Kasumi-1 (cell line): Measurements from ENCODE around the gene MCRIP1.
"Not testable (repeated sequence)": the region's sequence is repeated elsewhere in the genome, so short reads cannot be mapped to it uniquely, and the experiment has no call there.

Source experiments
- DNase-seq, 2 experiments: peaks; one replicate each; lab custom pipeline; 2025; lab: John Stamatoyannopoulos, UW

The MCRIP1 gene

DNA sequence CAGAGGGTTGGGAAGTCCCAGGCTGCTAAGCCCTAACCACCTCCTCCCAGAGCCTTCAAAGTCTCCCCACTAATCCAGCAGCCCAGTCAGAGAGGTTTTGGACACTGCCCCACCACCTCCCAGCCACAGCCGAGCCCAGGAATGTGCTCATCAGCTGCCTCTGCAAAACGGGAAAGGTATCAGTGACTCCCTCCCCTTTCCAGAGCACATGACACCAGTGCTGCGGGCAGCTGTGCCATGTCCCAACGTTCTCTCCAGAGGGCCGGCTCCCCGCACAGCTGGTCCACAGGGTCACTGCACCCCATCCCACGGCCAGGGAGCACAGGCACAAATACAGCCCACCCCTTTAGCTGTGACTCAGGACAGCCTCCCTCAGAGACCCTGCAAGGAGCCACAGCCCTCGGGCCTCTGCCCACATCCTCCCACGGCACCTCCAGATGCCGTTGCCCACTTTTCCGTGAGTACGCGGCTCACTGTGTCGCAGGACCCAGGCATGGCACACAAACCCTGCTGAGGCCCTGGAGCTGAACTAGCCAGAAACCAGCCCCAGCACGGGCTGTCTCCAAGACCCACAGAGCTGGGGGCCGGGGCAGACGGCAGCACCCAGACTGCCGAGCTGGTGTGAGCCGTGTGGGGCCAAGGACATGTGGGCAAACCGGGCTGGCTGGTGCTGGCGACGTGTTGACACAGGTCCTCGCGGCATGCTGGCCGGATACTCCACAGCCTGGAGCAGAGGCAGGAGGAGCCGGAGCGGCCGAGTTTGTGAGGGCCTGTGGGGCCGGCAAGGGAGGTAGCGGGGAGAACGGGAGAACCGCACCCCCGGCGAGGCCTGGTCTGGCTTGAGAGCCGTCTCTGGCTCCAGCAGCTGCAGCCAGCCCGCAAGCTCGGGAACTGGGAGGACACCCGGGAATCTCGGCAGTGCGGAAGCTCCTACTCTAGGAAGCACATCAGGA, 8.0 kb upstream of the MCRIP1 start:
- DNase-seq: no peak

DNA sequence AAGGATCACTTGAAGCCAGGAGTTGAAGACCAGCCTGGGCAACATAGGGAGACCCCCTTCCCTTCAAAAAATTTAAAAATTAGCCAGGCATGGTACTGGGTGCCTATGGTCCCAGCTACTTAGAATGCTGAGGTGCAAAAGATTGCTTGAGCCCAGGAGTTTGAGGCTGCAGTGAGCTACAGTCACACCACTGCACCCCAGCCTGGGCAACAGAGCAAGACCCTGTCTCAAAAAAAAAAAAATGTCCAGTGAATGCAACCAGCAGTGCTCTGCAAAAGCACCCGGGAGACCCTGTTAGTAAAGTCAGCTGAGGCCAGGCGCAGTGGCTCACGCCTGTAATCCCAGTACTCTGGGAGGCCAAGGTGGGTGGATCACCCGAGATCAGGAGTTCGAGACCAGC, 7.0 kb upstream of the MCRIP1 start:
- DNase-seq: not testable (repeated sequence)

DNA sequence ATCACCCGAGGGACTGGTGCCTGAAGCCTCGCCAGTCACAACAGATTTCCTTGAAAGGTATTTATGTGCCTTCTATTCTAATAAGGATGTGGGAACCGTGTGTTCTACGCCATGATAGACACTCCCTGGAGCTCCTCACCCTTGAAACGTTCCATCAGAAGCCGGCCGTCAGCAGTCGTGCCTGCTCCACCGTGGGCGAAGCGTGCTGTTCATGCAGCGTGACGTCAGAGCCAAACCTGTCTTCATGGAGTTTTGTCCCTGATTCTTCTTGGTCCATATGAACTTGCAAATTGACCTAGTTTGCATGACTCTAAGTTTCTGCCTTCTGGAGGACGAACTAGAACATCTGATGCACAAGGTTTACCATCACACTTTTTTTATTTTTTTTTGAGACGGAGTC, 6.2 kb upstream of the MCRIP1 start:
- DNase-seq: no peak

DNA sequence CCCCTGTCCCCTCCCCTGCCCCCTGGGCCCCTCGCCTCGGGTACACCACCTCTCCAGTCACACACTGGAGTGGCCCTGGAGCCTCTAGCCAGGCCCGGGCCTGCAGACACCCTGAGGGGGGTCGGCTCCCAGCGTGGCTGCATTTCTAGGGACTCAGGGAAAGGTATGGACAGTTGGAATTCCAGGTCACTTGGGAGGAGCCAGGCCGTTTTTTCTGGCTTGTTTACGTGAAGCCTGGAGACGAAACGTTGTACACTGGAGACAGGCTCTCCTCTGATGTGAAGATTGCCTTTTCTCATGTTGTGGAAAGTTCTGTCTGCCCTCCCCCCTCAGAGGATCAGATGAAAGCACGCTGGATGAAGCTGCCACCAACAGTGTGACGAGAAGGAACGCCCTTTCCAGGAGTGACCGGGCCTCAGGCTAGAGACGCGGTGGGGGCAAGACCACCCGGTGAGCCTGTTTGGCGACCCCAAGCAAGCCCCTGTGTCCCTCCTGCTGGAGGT, 5.7 kb upstream of the MCRIP1 start:
- DNase-seq: no peak

DNA sequence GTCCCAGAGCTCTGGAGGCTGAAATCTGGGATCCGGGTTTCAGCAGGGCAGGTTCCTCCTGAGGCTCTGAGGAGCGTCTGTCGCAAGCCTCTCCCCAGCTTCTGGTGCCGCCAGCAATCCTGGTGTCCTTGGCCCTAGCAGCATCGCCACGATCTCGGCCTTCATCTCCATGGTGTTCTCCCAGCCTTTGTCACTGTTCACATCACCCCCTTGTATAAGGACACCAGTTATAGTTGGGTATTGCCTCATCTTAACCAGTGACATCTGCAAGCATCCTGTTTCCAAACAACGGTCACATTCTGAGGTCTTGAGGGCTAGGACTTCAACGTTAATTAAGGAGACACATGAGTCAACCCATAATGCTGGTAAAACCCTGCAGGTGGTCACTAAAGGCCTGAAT, 4.5 kb upstream of the MCRIP1 start:
- peak; percentile 98 for DNase-seq

DNA sequence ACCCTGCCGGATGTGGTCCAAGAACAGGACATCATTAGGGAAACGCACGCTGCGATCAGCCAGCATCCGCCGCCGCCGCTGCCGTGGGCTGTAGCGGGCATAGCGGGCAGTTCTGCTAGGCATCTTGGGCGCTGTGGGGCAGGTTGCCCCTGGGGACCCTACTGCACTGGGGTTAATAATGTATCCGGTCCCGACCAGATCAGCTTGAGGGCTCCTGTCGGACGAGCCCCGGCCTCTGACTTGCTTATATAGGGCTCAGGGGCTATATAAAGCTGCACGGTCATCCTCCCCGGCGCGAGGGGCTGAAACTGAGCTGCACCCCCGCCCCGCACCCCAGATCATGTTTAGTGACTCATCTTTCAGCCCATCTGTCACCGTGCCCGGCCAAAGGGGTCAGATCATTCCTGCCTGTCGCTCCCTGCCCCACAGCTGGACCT, 1.8 kb upstream of the MCRIP1 start, which contains the start of gene PPP1R27:
Gene PPP1R27 (minus strand): TSS at position 220 of the 437 bp plus-strand sequence. CDS start 97 bp downstream, at position 123.
- no peak for DNase-seq

DNA sequence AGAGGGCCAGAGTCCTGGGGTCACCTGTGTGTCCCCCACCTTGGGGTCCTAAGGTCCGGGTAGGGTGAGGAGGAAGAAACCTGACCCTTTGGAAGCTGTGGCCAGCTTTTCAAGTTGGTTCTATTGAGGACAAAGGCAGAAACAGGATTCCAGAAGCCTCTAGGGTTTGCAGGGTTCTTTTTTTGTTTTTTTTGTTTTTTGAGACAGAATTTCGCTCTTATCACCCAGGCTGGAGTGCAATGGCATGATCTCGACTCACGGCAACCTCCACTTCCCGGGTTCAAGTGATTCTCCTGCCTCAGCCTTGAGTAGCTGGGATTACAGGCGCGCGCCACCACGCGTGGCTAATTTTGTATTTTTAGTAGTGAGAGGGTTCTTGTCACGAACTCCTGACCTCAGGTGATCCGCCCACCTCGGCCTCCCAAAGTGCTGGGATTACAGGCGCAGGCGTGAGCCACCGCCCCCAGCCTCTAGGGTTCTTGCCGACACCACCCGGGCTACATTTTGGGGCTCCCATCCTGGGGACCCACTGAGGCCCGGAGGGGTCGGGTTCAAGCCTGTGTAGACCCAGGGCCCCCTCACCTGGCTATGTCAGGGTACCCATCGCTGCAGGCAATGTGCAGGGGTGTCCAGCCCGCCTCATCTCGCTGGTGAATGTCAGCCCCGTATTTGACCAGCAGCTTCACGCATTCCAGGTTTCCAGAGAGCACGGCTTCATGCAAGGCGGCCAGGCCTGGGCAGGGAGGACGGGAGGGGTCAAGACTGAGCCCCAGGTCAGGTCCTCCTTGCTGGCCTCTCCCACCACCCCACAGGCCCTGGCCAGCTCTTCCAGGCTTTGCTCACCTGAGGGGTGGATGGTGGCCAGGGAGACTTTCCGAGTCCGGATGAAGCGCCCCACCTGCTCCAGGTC, 1.1 kb upstream of the MCRIP1 start:
- DNase-seq: no peak

DNA sequence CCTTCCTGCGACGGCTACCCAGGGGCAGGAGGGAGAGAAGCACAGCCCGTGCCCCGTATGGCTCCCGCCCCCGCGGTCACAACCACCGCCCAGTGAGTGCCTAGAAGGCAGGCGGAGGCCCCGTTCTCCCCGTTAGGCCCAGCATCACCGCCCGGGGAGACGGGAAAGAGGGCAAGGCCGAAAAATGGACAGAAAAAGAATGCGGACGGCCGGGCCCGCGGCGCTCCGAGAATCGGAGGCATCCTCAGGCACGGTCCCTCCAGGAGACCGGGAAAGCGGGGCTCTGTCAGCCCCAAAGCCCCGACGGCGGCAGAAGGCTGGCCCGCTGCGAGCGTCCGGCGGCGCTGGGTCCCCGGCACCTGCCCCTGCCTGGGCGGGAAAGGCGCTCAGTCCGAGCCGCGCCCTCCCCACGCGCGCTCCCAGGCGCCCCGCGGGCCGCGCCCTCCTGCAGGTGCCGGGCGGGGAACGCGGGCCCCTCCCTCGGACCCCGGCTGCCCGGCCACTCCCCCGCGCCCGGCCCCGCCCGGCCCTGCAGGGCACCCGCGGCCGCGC, 407 bp downstream of the MCRIP1 start:
- peak in 1 of 2 experiments; percentile 60 for DNase-seq

DNA sequence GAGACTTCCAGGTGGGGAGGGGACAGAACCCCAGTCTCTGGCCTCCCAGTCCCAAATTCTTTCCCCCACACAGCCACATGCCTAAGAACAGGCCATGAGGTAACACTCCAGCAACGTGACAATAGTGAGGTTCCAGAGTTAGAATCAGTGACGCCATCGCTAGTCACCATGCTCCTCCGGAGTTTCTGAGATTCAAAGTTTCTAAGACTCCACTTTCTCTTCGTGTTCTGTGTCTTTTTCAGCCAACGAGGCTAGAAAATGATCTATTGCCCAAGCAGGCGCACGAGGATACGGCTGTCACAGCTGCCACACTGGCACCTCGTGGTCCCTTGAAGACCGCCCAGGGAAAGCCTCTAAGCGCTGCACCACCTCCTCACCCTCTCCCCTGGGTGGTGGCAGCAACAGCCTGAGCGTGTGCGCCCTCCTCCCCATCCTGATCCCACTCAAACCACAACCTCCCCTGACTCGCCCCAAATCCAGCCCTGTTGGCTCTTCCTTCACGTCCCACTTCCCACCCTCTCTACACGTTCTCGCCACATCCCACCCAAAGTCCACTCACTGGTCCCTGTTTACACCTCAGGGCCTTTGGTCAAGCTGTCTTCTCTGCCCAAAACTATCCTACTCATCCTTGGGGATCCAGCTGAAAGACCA, 1.0 kb downstream of the MCRIP1 start:
- peak; percentile 67 to 80 for DNase-seq

DNA sequence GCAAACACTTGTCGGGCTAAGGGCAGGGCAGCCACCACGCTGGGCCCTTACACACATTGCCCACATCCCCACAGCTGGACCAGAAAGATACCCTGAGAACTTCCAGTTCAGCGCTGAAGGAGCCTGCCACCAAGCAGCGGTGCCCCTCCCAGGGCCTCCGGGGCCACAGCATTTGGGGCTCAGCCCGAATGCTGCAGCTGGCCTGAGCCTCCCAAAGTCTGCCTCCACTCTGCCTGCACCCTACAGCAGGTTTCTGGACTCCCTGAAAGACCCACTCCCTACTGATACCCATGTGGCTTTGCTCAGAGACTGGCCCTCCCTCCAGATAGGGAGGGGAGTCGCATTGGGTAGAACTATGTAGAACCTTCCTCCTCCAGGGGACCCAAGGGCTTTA, 1.5 kb downstream of the MCRIP1 start:
- peak; percentile 67 to 80 for DNase-seq

DNA sequence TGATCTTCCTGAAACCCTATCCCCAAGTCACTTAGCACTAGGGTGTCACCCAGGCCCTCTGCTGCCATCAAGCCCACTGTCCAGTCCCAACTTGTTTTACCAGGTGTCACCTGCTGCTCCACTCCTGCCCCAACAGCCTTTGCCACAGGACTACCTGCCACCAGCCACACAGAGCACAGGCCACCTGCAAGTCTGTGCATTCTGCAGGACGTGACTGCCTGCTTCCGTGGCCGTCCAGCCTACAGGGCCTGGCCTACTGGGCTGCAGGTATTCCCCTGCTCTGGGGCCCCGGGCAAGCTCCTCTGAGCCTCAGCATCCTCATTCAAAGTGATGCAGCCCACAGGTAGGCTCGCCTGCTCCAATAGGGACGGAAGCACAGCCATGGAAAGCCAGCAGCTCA, 3.2 kb downstream of the MCRIP1 start:
- no peak for DNase-seq

DNA sequence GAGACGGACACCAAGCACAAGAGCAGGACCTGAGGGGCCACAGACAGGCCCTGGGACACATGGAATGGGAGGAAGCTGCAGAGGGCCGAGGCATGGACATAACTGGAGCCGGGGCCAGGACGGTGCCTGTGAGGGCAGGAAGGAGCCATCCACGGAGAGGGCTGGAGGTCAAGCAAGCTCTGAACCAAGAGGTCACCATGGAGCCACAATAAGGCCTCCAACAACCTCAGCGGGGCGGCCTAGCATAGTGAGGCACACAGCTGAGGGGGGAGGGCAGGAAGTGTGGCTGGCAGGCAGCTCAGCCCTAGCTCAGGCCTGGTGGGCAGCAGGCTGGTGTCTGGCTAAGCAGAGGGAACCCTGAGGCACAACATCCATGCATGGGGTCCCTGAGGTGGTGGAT, 4.4 kb downstream of the MCRIP1 start:
- no peak for DNase-seq

DNA sequence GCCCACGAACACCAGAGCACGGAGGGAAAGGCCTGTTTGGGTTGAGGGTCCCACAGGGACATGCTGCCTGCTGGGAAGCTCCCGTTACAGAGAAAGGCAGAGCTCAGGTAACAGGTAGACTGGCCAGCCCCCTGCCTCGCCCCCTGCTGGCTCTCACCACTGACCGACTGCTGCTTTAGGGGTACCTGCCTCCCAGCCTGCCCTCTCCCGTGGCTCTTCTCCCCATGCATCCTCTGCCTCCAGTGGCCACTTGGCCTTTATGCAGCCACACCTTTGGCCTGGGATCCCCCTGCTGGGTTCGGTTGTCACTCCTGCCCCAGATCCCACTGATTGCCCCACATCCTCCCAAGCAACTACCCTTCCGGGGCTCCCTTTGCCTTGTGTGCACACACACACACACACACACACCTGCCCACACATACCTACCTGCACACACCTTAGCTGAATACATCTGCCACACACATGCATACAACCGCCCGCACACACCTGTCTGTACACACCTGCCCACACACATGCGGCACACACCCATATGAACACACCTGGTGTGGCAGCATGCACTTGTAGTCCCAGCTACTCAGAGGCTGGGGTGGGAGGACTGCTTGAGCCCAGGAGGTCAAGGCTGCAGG, 7.1 kb downstream of the MCRIP1 start:
- DNase-seq: no peak

DNA sequence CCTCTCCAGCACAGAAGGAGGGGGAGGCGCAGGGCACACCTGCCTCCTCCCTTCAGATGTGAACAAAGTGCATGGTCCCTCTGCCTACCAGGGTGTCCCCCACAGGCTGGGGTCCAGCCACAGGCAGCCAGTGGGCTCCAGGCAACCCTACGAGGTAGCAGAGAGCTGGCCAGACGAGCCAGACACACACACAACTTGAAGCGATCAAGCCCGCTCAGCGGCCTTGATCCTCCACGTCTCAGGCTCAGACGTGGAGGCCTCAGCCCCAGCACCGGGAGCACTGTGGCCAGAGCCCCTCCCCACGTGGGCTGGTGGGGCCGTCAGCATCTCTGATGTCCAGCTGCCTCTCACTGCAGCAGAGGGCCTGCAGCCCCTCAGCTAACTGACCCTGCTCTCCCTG, 8.5 kb downstream of the MCRIP1 start:
- no peak for DNase-seq

DNA sequence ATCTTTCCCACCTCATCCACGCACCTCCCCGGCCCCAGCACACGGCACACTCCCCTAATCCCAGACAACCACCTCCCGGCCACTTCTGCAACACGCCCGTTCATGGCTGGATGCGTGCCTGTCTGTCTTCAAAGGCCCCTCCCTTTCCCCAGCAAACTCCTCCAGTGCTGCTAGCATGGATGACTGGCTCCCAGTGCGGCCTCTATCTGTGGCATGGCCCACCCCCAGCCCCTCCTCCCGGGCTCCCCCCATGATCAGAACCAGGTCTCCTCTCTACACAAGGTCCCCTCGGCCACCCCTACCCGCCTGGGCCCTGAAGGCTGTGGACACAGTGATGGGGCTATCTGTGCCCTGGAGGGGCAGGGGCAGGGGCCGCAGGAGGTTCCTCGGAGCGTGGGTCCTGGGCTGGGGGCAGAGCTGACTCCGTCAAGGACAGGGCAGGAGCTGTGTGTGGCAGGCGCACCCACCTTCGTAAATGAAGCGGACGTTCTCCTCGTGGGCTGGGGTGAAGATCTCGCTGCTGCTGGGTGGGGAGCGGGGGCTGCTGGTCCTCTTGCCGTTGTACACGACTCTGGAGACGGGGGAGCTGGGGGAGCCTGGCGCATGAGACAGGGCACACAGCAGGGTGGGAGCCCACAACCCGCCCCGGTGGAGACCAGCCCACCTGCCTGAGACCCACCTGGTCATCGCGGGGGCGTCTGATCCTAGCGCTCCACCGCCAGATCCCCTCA, 9.1 kb downstream of the MCRIP1 start:
- no peak for DNase-seq

DNA sequence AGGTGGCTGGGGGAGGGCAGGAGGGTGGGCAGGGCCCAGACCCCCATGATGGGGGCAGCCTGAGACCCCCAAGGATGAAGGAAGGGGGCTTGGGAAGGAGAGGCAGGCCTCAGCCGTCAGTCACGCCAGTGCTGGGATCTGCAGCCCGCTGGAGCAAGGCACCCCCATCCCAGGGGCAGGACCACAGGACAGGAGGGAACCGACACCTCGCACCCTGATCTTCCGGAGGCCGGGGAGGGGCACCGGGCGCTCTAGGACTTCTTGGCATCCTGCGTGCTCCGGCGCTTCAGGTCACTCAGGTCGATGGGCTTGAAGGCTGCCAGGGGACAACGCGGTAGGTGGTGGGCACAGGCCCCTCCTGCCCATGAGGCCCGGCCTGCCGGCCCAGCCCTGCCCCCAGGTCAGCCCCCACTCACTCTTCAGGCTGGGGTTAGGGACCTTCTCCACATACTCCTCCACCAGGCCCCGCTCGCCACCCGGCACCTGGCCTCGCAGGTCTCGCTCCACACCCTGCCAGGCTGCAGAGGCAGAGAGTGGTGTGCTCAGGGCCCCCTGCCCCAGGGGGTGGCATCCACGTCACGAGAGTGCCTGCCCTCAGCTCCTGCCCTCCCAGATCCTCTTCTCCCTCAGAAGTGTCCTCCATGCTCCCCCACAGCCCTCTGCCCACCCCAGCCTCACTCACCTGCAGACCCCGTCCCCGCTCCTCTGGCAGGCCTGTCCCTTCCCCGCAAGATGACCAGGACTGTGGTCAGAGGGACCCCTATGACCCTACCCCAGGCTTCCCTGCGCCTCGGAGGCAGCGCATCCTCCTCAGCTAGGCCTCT, 9.9 kb downstream of the MCRIP1 start:
- no peak for DNase-seq

DNA sequence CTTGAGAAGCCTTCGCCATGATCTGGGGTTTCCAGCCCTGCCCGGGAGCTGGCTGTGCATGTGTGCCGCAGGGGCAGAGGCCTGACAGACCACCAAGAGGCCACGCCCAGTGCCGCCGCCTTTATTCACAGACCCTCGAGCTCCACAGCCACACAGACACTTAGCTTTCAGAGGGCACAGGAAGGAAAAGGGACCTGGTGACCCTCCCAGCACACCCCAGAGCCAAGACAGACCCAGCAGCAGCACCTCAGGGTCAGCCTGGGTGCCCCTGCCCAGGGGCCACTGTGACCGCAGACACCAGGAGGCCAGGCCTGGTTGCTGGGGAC, 10.8 kb downstream of the MCRIP1 start:
- no peak for DNase-seq

DNA sequence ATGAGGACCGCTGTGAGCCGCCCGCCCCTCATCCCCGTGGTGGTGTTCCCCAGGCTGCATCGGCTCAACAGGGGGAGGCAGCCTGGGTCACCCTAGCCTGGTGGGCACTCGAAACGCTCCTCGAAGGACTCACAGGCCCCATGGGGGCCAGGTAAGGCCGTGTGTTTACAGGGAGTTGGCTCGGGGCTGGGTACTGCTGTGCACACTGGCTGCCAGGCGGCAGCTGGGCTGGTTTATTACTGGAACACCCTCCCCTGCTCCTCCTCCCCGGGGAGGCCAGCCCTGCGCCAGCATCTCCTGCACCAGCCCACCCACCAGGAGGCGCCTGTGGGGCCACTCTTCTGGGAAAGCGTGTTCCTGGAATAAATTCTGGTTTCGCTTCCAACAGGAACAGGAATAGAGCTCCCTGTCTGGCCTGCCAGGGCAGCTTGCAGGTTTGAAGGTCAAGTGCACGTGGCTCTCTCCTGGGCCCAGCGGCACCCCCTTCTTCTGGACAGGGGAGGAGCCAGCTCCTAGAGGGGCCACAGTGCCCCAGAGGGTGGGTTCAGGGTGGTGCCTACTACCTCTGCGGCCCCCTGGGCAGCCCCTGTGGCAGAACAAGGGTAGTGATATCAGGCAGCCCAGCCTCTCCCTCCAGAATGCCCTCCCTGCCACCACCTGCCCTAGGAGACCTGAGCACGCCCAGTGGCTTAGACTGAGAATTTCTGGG, 11.3 kb downstream of the MCRIP1 start:
- peak; percentile 73 to 74 for DNase-seq

DNA sequence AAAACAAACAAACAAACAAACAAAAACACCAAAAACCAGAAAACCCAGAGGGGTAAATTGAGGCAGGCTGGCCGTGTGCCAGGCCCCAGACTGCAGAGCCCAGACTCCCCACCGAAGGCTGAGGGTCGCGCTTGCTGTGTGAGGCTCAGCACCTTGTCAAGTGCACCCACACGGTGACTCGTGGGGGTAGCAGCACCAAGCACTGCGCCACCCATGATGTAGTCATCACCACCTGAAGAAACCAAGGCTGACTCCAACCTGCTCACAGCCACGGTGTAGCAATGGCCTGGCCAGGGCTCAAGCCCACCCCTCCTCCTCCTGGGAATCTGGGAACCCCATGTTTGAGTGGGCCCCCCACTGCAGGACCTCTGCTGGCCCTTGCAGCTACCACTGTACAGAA, 11.9 kb downstream of the MCRIP1 start:
- DNase-seq: no peak
